SH-SY5Y (cell line): Measurements from ENCODE around the gene NRAP.

Experiments
- GATA2 ChIP-seq: IDR thresholded peaks from 2 replicates; pipeline ENCODE4 v1.6.1; 2011; ENCODE audit warnings: mild to moderate bottlenecking, low read depth, low read length
- GATA3 ChIP-seq: IDR thresholded peaks from 2 replicates; pipeline ENCODE4 v1.6.1; 2011; ENCODE audit warnings: low read depth, mild to moderate bottlenecking, low read length, moderate library complexity

DNA sequence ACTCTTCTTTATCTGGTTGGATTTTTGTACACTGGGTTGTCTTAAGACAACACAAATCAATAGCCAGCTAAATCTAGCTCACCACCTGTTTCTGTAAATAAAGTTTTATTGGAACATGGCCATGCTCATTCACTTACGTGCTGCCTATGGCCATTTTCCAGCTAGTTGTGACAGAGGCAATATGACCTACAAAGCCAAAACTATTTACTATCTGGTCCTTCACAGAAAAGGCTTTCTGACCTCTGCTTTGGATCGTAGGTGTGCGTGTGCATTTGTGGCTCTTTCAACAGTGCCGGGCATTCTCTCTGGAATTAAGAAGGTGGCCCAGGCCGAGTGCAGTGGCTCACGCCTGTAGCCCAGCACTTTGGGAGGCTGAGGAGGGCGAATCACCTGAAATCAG, 45.5 kb downstream of the NRAP start:
- TF ChIP-seq GATA3 (no peak), GATA2 (no peak)
